Spleen (tissue), 7 donors: Measurements from ENCODE around the gene ALS2CL.

Experiments used
- CTCF ChIP-seq, 11 experiments: fragments of 200-600 bp in 7 of 11; fragments of 450-650 bp in 4 of 11; sonication (generic) in 4 of 11; IDR thresholded peaks in 8 of 11; conservative IDR thresholded peaks in 3 of 11; 1 replicate in 7 of 11; 2 replicates in 4 of 11; pipeline versions ENCODE4 v1.4.0 to v1.8.0; 2016 to 2021; ENCODE audit warnings: antibody characterized with exemption in 11 of 11, inconsistent platforms in 4 of 11, mild to moderate bottlenecking in 1 of 11
- POLR2A ChIP-seq, 3 donors: fragments of 450-650 bp; IDR thresholded peaks; one replicate each; pipeline ENCODE4 v1.5.1; 2017; ENCODE audit warnings: antibody characterized with exemption in 3 of 3, mild to moderate bottlenecking in 1 of 3
- POLR2AphosphoS5 ChIP-seq, 3 donors: sonication (generic); formaldehyde crosslinking; IDR thresholded peaks; one replicate each; pipeline ENCODE4 v1.5.1; 2017; ENCODE audit warnings: antibody characterized with exemption in 3 of 3
- donor health status: DM: no; HTN: no; CAD: no; lungs with moderate emphysema.
- donor health status: DM: no; HTN: no; CAD: no.
- donor health status: DM: no; HTN: no; CAD: no.

- TF ChIP-seq CTCF (IDR thresholded peaks at IDR 0.05 in 8 of 11, conservative IDR thresholded peaks at IDR 0.05 in 3 of 11) (no peak), POLR2A (IDR thresholded peaks at IDR 0.05) (no peak), POLR2AphosphoS5 (IDR thresholded peaks at IDR 0.05) (no peak)
These were observed 10.5 kb downstream of the ALS2CL start for GRCh38 chr3:46682974-46683373.
